ENCODE measurements around the gene SEC62.

- TF ChIP-seq CTCF (IDR thresholded peaks at IDR 0.05) (no peak), POLR2A (IDR thresholded peaks at IDR 0.05) (no peak)
Observed at GRCh38 chr3:170033489-170033888, 66.9 kb downstream of the SEC62 start.
